GM19455 (cell line): Measurements from ENCODE around the gene ATP6V0A4.
"Not testable (repeated sequence)": the region's sequence is repeated elsewhere in the genome, so short reads cannot be mapped to it uniquely, and the experiment has no call there.

Experiments
- ATAC-seq: cut with Tn5 transposase; IDR thresholded peaks from one replicate; pipeline ENCODE4 v1.9.1; 2021; ENCODE audit not compliant: unreplicated experiment

Gene ATP6V0A4

GRCh38 chr7:138797715-138798320 is at the start of gene ATP6V0A4, which contains the start of gene TMEM213:
Gene ATP6V0A4, minus strand, starts transcription at chr7:138798196. Its CDS starts 26,949 bp downstream, at chr7:138771247.
Gene TMEM213, plus strand, starts transcription at chr7:138797994. Its CDS starts 111 bp downstream, at chr7:138798105.
- no peak for ATAC-seq

GRCh38 chr7:138845711-138846110 is 47.7 kb upstream of the ATP6V0A4 start:
- ATAC-seq = no peak

- no peak for ATAC-seq
Measured at GRCh38 chr7:138843632-138844580, 45.9 kb upstream of the ATP6V0A4 start.

GRCh38 chr7:138842111-138842510 is 44.1 kb upstream of the ATP6V0A4 start:
- ATAC-seq = no peak

- ATAC-seq = no peak
Measured at GRCh38 chr7:138838166-138838565, 40.2 kb upstream of the ATP6V0A4 start.

- no peak for ATAC-seq
Measured at GRCh38 chr7:138837627-138838026, 39.6 kb upstream of the ATP6V0A4 start.

- no peak for ATAC-seq
Measured at GRCh38 chr7:138835087-138835486, 37.1 kb upstream of the ATP6V0A4 start.

GRCh38 chr7:138834583-138834982 is 36.6 kb upstream of the ATP6V0A4 start:
- ATAC-seq = no peak

GRCh38 chr7:138833596-138833995 is 35.6 kb upstream of the ATP6V0A4 start:
- ATAC-seq = no peak

GRCh38 chr7:138832966-138833365 is 35.0 kb upstream of the ATP6V0A4 start:
- no peak for ATAC-seq

GRCh38 chr7:138829335-138829734 is 31.3 kb upstream of the ATP6V0A4 start:
- no peak for ATAC-seq

GRCh38 chr7:138828302-138828701 is 30.3 kb upstream of the ATP6V0A4 start:
- no peak for ATAC-seq

- ATAC-seq = no peak
Measured at GRCh38 chr7:138825049-138825721, 27.2 kb upstream of the ATP6V0A4 start.

GRCh38 chr7:138822867-138823535 is 25.0 kb upstream of the ATP6V0A4 start:
- ATAC-seq = no peak

- ATAC-seq = no peak
Measured at GRCh38 chr7:138821912-138822311, 23.9 kb upstream of the ATP6V0A4 start.

GRCh38 chr7:138819625-138820024 is 21.6 kb upstream of the ATP6V0A4 start:
- no peak for ATAC-seq

- no peak for ATAC-seq
Measured at GRCh38 chr7:138816650-138817049, 18.7 kb upstream of the ATP6V0A4 start.

GRCh38 chr7:138814816-138815332 is 16.9 kb upstream of the ATP6V0A4 start:
- ATAC-seq = no peak

- no peak for ATAC-seq
Measured at GRCh38 chr7:138813945-138814344, 15.9 kb upstream of the ATP6V0A4 start.

- ATAC-seq = not testable (repeated sequence)
Measured at GRCh38 chr7:138811327-138811726, 13.3 kb upstream of the ATP6V0A4 start.

- ATAC-seq = no peak
Measured at GRCh38 chr7:138809346-138809745, 11.3 kb upstream of the ATP6V0A4 start.
